ENCODE measurements around the gene CRAMP1.

GRCh38 chr16:1621851-1622250 is 9.7 kb downstream of the CRAMP1 start:
- TF ChIP-seq CTCF (IDR thresholded peaks at IDR 0.05) (no peak), POLR2A (IDR thresholded peaks at IDR 0.05) (no peak)
